CD4-positive, alpha-beta T cell (primary cell): ENCODE results near the gene GPR142. TPM values are rescaled to one million over a fixed set of nuclear protein-coding genes. Genes with fewer than 3 reads are reported as not detected.
A peak's percentile ranks its signal among the peaks of the same experiment; 100 is the strongest.

Experiments
- ATAC-seq: fragments of 200-7000 bp; cut with Tn5 transposase; one replicate; pipeline ENCODE4 v1.10.0; 2022; ENCODE audit warnings: mild to moderate bottlenecking; ENCODE audit not compliant: poor library complexity
- CTCF ChIA-PET: fragments of 350-600 bp; sonication (Branson Sonifier 250); formaldehyde crosslinking; loops from one replicate; lab custom pipeline; 2021; ENCODE audit warnings: antibody characterized with exemption, inconsistent platforms; lab: Charles Lee
- POLR2A ChIA-PET: fragments of 350-600 bp; sonication (Branson Sonifier 250); formaldehyde crosslinking; loops from one replicate; lab custom pipeline; 2021; ENCODE audit warnings: antibody characterized with exemption, inconsistent platforms; lab: Charles Lee
- DNase-seq, 14 experiments: peaks; one replicate each; pipeline ENCODE4 v3.0.0-alpha.2; 2013 to 2020; ENCODE audit warnings: mixed read lengths in 2 of 14
- H3K27ac ChIP-seq, 2 donors: one replicate each; pipeline versions ENCODE4 v1.5.1 to v1.7.0; 2013; ENCODE audit warnings: low read length in 2 of 2, low read depth in 1 of 2, mild to moderate bottlenecking in 1 of 2
- H3K27me3 ChIP-seq, 2 experiments: 1 replicate in 1 of 2; 2 replicates in 1 of 2; pipeline versions ENCODE4 v1.6.1 to v1.7.0; 2013; ENCODE audit warnings: low read length in 2 of 2, control low read depth in 1 of 2, mild to moderate bottlenecking in 1 of 2, moderate library complexity in 1 of 2; ENCODE audit not compliant: insufficient read depth in 2 of 2, control insufficient read depth in 1 of 2
- H3K36me3 ChIP-seq: one replicate; pipeline ENCODE4 v1.6.1; 2013; ENCODE audit warnings: low read length, control low read depth; ENCODE audit not compliant: insufficient read depth
- H3K4me1 ChIP-seq: one replicate; pipeline ENCODE4 v1.6.1; 2013; ENCODE audit warnings: low read length, control low read depth; ENCODE audit not compliant: insufficient read depth
- H3K4me3 ChIP-seq: one replicate; pipeline ENCODE4 v1.5.1; 2013; ENCODE audit warnings: mild to moderate bottlenecking, low read length, moderate library complexity
- H3K9me3 ChIP-seq, 2 experiments: 1 replicate in 1 of 2; 2 replicates in 1 of 2; pipeline versions ENCODE4 v1.6.1 to v1.7.0; 2013; ENCODE audit warnings: low read length in 2 of 2, mild to moderate bottlenecking in 2 of 2, control low read depth in 1 of 2, moderate library complexity in 1 of 2; ENCODE audit not compliant: control insufficient read depth in 1 of 2, insufficient read depth in 1 of 2
- H3K27ac Mint-ChIP-seq: one replicate; pipeline ENCODE4 v1.8.0; 2020; ENCODE audit warnings: mixed read lengths
- H3K27me3 Mint-ChIP-seq: one replicate; pipeline ENCODE4 v1.8.0; 2021; ENCODE audit warnings: mixed read lengths
- H3K36me3 Mint-ChIP-seq: one replicate; pipeline ENCODE4 v1.8.0; 2021; ENCODE audit warnings: low read depth, mixed read lengths
- H3K4me1 Mint-ChIP-seq: one replicate; pipeline ENCODE4 v1.8.0; 2021; ENCODE audit warnings: low read depth, mixed read lengths
- H3K4me3 Mint-ChIP-seq: one replicate; pipeline ENCODE4 v1.8.0; 2020; ENCODE audit warnings: mild to moderate bottlenecking, mixed read lengths
- H3K9me3 Mint-ChIP-seq: one replicate; pipeline ENCODE4 v1.8.0; 2020; ENCODE audit warnings: mixed read lengths
- CTCF ChIP-seq: fragments of 200-600 bp; IDR thresholded peaks from one replicate; pipeline ENCODE4 v1.8.0; 2022; ENCODE audit warnings: antibody characterized with exemption, mild to moderate bottlenecking
- intact Hi-C, 2 experiments: fragments of 100-400 bp; cut with DNase I in 1 of 2; cut with micrococcal nuclease in 1 of 2; formaldehyde crosslinking; loops; one replicate each; pipeline versions ENCODE4 v1.15.1 to v1.9.0; 2023 to 2025; cut with DNase I, micrococcal nuclease
- total RNA-seq, 174 experiments: library from RNA in 2 of 174; stranded (reverse) in 2 of 174; gene quantifications; one replicate each; pipeline ENCODE4 v1.2.3 and lab custom pipeline; 2021 to 2026

GPR142 gene
- total RNA-seq, 2 experiments from 2014 or later = not detected

- POLR2A ChIA-PET = interaction anchor here (1.1 kb wide), 1 partner anchor 149 kb away, joined by 3 read pairs; the partner anchor contains the start of gene TTYH2
- CTCF ChIA-PET = interaction anchor here (1.0 to 2.3 kb wide), 2 partner anchors 17 to 159 kb away, joined by 3 to 7 read pairs; partner anchors contain the start of gene RPL38
- Mint-ChIP-seq H3K4me3 (no peak overlapping the region), H3K4me1 (peaks cover 4% of the 10 kb centered on the region), H3K27ac (no peak overlapping the region), H3K9me3 (no peaks in the 10 kb centered on the region), H3K36me3 (no peaks in the 10 kb centered on the region), H3K27me3 (peaks cover 31% of the 10 kb centered on the region)
- Histone ChIP-seq H3K36me3 (no peaks in the 10 kb centered on the region), H3K27ac (no peak overlapping the region), H3K9me3 (peaks cover 0 to 17% of the 10 kb centered on the region in 2 experiments), H3K4me3 (no peak overlapping the region), H3K27me3 (peaks cover 34 to 35% of the 10 kb centered on the region in 2 experiments), H3K4me1 (peaks cover 13% of the 10 kb centered on the region)
- ATAC-seq = no peak
- DNase-seq = no peak
- TF ChIP-seq CTCF = no peak
- intact Hi-C loops = no loop called here
These were observed 5.3 kb upstream of the GPR142 start for GRCh38 chr17:74362069-74362405.

- DNase-seq (no peak), ATAC-seq (no peak)
- peaks cover 25 to 30% of the 10 kb centered on the region in 2 experiments for H3K27me3 ChIP-seq
- ChIA-PET POLR2A (no interaction called here), CTCF (interaction anchor here (0.6 to 2.3 kb wide), 2 partner anchors 16 to 74 kb away, joined by 3 to 7 read pairs; no protein-coding TSS in a partner anchor)
- H3K9me3 ChIP-seq = peaks cover 0 to 17% of the 10 kb centered on the region in 2 experiments
- H3K36me3 ChIP-seq = no peaks in the 10 kb centered on the region
- Mint-ChIP-seq H3K27ac (no peak overlapping the region), H3K27me3 (peaks cover 28% of the 10 kb centered on the region), H3K4me1 (peaks cover under 1% of the 10 kb centered on the region), H3K36me3 (no peaks in the 10 kb centered on the region), H3K9me3 (no peaks in the 10 kb centered on the region), H3K4me3 (no peak overlapping the region)
- TF ChIP-seq CTCF = no peak
- no peak overlapping the region for H3K4me3 ChIP-seq
- H3K27ac ChIP-seq = no peak overlapping the region
- intact Hi-C loops = no loop called here
- peaks cover 8% of the 10 kb centered on the region for H3K4me1 ChIP-seq
These were observed 4.4 kb upstream of the GPR142 start for GRCh38 chr17:74362810-74363498.

- no peaks in the 10 kb centered on the region for H3K27me3 ChIP-seq
- ChIA-PET POLR2A (interaction anchor here (1.0 to 1.3 kb wide), 2 partner anchors 11 to 155 kb away, joined by 4 to 5 read pairs; partner anchors contain the start of gene TTYH2), CTCF (interaction anchor here (0.6 to 2.1 kb wide), 13 partner anchors 9 to 165 kb away, joined by 3 to 22 read pairs (median 4); partner anchors contain the start of gene RPL38)
- Mint-ChIP-seq H3K4me3 (no peak overlapping the region), H3K27me3 (peaks cover 7% of the 10 kb centered on the region), H3K36me3 (no peaks in the 10 kb centered on the region), H3K4me1 (peaks cover 14% of the 10 kb centered on the region), H3K27ac (no peak overlapping the region), H3K9me3 (no peaks in the 10 kb centered on the region)
- no peaks in the 10 kb centered on the region for H3K9me3 ChIP-seq
- peak; percentile 91 for TF ChIP-seq CTCF
- DNase-seq (peak; percentile 48 to 87 (median 70)), ATAC-seq (peak; percentile 65)
- peaks cover 19% of the 10 kb centered on the region for H3K4me1 ChIP-seq
- intact Hi-C loops = loop anchor here (1.0 to 5.0 kb wide), 7 partner anchors 66 to 234 kb away; partner anchors contain the start of gene TTYH2 (in 1 of the 2)
- no peaks in the 10 kb centered on the region for H3K36me3 ChIP-seq
- H3K4me3 ChIP-seq = peak overlapping the region; percentile 30
- no peak overlapping the region for H3K27ac ChIP-seq
These were observed 1.2 kb downstream of the GPR142 start for GRCh38 chr17:74368341-74369081.
